Central memory CD8-positive, alpha-beta T cell (primary cell): ENCODE results near the gene NLGN1.
"Not testable (repeated sequence)": the region's sequence is repeated elsewhere in the genome, so short reads cannot be mapped to it uniquely, and the experiment has no call there.

ENCODE experiments used
- ATAC-seq: fragments of 150-1000 bp; cut with Tn5 transposase; replicated peaks from 2 replicates; pipeline ENCODE4 v1.10.0; 2022; ENCODE audit warnings: mild to moderate bottlenecking, moderate FRiP score, moderate number of reproducible peaks; ENCODE audit not compliant: poor library complexity, severe bottlenecking; ENCODE audit errors: extremely low read depth
- DNase-seq, 2 donors: peaks; one replicate each; pipeline ENCODE4 v3.0.0; 2021; ENCODE audit warnings: low spot score in 2 of 2
- H3K27ac Mint-ChIP-seq: one replicate; pipeline ENCODE4 v1.8.0; 2022; ENCODE audit warnings: low read depth, mild to moderate bottlenecking, moderate library complexity, mixed read lengths
- H3K27me3 Mint-ChIP-seq: one replicate; pipeline ENCODE4 v1.8.0; 2022; ENCODE audit warnings: mixed read lengths
- H3K36me3 Mint-ChIP-seq: one replicate; pipeline ENCODE4 v1.8.0; 2022; ENCODE audit warnings: mild to moderate bottlenecking, moderate library complexity, mixed read lengths; ENCODE audit not compliant: insufficient read depth
- H3K4me1 Mint-ChIP-seq: one replicate; pipeline ENCODE4 v1.8.0; 2022; ENCODE audit warnings: mixed read lengths
- H3K4me3 Mint-ChIP-seq: one replicate; pipeline ENCODE4 v1.8.0; 2022; ENCODE audit warnings: mild to moderate bottlenecking, moderate library complexity, mixed read lengths
- H3K9me3 Mint-ChIP-seq: one replicate; pipeline ENCODE4 v1.8.0; 2022; ENCODE audit warnings: mixed read lengths

NLGN1 gene

GRCh38 chr3:174216946-174217718 is 819.6 kb downstream of the NLGN1 start:
- DNase-seq (no peak), ATAC-seq (no peak)
- no peaks in the 10 kb centered on the region for H3K4me1 Mint-ChIP-seq
- no peaks in the 10 kb centered on the region for H3K27me3 Mint-ChIP-seq
- H3K27ac Mint-ChIP-seq, result no peak overlapping the region
- H3K9me3 Mint-ChIP-seq, result peaks cover 17% of the 10 kb centered on the region
- no peak overlapping the region for H3K4me3 Mint-ChIP-seq
- H3K36me3 Mint-ChIP-seq, result peaks cover 2% of the 10 kb centered on the region

DNA sequence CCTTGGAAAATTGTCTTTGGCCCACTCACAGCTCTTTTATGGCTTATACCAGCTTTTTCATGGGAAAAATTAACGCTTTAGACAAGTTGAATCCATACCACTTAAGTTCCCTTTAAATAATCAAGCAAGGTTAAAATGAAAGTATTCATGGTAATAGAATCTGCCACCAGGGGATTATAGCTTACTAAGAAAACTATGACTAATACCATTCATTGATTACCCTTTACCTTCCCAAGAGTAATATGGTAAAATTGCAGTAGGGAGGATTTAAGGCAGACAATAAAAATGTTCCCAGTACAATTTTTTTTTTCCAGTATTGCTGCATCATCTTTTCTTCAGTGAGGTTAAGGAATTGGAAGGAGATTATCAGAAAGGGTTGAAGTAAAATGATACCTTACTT is 820.5 kb downstream of the NLGN1 start:
- DNase-seq (no peak), ATAC-seq (no peak)
- peaks cover 2% of the 10 kb centered on the region for H3K36me3 Mint-ChIP-seq
- no peak overlapping the region for H3K4me3 Mint-ChIP-seq
- no peak overlapping the region for H3K27ac Mint-ChIP-seq
- no peaks in the 10 kb centered on the region for H3K4me1 Mint-ChIP-seq
- H3K9me3 Mint-ChIP-seq, result peaks cover 15% of the 10 kb centered on the region
- no peaks in the 10 kb centered on the region for H3K27me3 Mint-ChIP-seq

GRCh38 chr3:174219738-174220137 is 822.2 kb downstream of the NLGN1 start:
- Mint-ChIP-seq H3K9me3 (peaks cover 26% of the 10 kb centered on the region), H3K27ac (no peak overlapping the region)

DNA sequence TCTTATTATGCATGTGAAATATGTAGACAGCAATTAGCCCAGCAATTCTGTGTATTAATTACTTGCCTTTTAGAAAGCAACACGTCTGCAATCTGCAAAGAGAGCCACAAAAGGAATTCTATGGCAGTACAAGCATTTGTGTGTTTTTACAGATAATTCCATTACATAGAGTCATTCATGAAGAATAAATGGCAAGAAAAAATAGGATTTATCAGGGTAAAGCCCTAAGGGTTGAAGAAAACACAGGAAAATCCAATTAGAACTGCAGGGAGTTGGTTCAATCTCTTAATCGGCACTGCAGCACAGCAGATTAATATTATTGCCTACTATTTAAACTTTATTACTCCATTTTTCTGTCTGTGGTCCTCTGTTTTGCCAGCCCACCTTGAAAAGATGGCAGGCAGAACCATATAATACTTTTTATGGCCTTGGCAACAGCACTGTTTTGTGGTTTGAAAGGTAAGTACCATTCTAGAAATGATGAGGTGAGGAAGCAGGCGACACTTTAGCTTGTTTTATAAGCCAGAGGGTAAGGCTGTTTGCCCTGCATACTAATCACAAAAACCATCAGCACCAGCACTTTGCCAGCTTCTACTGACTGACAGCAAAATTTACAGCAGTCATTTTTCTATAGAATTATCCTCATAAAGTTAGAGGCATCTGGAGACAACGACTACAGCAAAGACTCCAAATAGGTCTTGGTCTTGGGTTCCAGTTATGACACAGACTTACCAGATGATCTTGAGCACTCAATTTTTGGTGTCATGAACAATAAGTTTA is 823.4 kb downstream of the NLGN1 start:
- peaks cover 26% of the 10 kb centered on the region for H3K9me3 Mint-ChIP-seq
- DNase-seq (no peak), ATAC-seq (no peak)
- peaks cover 2% of the 10 kb centered on the region for H3K36me3 Mint-ChIP-seq
- H3K4me3 Mint-ChIP-seq, result no peak overlapping the region
- no peaks in the 10 kb centered on the region for H3K27me3 Mint-ChIP-seq
- H3K27ac Mint-ChIP-seq, result no peak overlapping the region
- no peaks in the 10 kb centered on the region for H3K4me1 Mint-ChIP-seq

More at GRCh38 chr3:174219738-174220137, 822.2 kb downstream of the NLGN1 start:
- Mint-ChIP-seq H3K36me3 (peaks cover 2% of the 10 kb centered on the region), H3K4me1 (no peaks in the 10 kb centered on the region), H3K27me3 (no peaks in the 10 kb centered on the region), H3K4me3 (no peak overlapping the region)
- DNase-seq (no peak), ATAC-seq (no peak)

DNA sequence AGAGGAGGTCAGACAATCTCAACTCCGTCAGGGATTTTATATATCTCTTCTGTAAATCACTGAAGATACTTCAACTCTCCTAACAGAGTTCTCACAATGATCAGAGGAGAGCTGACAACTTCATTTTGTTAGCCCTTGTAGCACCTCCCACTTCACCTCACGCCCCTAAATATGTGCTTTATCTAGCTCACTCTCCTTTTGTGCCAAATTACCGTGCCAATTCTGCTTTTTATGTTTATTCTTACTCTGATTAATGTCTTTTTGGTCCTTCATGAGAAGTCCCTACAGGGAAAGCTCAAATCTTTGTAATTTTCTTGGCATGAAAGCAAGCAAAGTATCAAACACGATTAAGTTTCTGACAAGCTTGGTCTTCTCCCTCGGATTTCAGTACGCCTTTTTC is 825.5 kb downstream of the NLGN1 start:
- no peaks in the 10 kb centered on the region for H3K27me3 Mint-ChIP-seq
- H3K36me3 Mint-ChIP-seq, result peaks cover 2% of the 10 kb centered on the region
- H3K4me3 Mint-ChIP-seq, result no peak overlapping the region
- DNase-seq, result no peak
- peaks cover 20% of the 10 kb centered on the region for H3K9me3 Mint-ChIP-seq
- H3K4me1 Mint-ChIP-seq, result no peaks in the 10 kb centered on the region
- no peak for ATAC-seq
- H3K27ac Mint-ChIP-seq, result no peak overlapping the region

DNA sequence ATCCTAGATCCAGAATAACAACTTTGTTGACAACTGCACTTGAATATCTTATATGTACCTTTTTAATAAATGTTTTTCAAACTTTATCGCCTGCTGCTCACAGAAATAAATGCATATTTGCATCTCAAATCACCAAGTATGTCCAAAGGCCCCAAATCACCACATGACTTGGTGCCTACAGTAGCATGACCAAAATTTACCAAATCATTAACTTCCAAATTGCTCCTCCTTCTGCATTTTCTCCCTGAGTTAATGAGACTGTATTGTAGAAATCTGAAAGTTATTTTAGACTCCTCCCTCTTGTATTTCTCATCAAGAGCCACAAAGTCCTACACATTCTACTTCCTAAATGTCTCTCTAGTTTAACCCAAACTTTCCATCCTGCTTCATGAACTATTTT is 826.1 kb downstream of the NLGN1 start:
- ATAC-seq, result no peak
- DNase-seq, result no peak
- H3K4me3 Mint-ChIP-seq, result no peak overlapping the region
- peaks cover 20% of the 10 kb centered on the region for H3K9me3 Mint-ChIP-seq
- no peaks in the 10 kb centered on the region for H3K4me1 Mint-ChIP-seq
- H3K27me3 Mint-ChIP-seq, result no peaks in the 10 kb centered on the region
- no peak overlapping the region for H3K27ac Mint-ChIP-seq
- H3K36me3 Mint-ChIP-seq, result peaks cover 2% of the 10 kb centered on the region

- Mint-ChIP-seq H3K4me3 (no peak overlapping the region), H3K36me3 (no peaks in the 10 kb centered on the region), H3K27ac (no peak overlapping the region), H3K27me3 (no peaks in the 10 kb centered on the region), H3K4me1 (no peaks in the 10 kb centered on the region), H3K9me3 (peaks cover 10% of the 10 kb centered on the region)
- ATAC-seq, result no peak
- DNase-seq, result no peak
Observed at GRCh38 chr3:174229916-174230315, 832.4 kb downstream of the NLGN1 start.

DNA sequence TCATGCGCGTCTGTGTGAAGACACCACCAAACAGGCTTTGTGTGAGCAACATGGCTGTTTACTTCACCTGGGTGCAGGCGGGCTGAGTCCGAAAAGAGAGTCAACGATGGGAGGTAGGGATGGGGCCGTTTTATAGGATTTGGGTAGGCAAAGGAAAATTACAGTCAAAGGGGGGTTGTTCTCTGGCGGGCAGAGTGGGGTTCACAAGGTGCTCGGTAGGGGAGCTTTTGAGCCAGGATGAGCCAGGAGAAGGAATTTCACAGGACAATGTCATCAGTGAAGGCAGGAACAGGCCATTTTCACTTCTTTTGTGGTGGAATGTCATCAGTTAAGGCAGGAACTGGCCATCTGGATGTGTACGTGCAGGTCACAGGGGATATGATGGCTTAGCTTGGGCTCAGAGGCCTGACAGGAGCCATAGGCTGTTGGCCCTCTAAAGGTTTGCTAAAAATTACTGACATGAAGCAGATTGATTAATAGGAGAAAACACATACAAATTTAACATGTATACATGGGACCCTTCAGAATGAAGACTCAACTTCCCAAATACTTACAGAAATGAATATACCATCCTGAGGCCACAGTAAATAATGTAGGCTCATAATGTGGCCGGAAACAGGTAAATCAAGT is 834.6 kb downstream of the NLGN1 start:
- DNase-seq, ATAC-seq, H3K4me1 Mint-ChIP-seq, H3K27me3 Mint-ChIP-seq, H3K27ac Mint-ChIP-seq, H3K4me3 Mint-ChIP-seq, H3K36me3 Mint-ChIP-seq: not testable (repeated sequence)
- H3K9me3 Mint-ChIP-seq, result peaks cover 10% of the 10 kb centered on the region

DNA sequence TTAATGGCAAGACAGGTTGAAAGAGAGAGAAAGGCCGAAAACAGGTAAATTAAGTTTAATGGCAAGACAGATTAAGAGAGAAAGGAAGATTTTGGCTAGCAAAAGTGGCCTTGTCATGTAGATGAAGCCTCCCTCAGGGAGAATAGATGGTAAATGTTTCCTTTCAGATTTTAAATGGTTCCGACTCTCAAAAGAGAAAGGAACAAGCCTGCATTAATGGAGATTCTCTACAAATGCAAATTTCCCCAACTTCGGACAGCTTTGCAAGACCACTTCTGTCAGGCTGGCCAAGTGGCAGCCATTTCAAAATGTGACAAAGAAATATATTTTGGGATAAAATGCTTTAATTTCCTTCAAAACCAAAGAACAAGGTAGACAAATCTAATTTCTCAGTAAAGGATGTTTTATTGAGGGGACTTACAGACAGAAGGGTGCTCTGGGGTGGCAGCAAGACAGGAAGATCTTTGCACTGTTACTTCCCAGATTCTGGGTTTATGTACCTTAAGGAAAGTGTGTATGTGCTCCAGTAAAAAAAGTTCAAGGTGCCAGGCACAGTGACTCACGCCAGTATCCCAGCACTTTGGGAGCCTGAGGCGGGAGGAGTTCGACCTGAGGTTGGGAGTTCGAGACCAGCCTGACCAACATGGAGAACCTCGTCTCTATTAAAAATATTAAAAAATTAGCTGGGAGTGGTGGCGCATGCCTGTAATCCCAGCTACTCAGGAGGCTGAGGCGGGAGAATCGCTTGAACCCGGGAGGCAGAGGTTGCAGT is 835.3 kb downstream of the NLGN1 start:
- H3K4me3 Mint-ChIP-seq, result no peak overlapping the region
- no peaks in the 10 kb centered on the region for H3K4me1 Mint-ChIP-seq
- H3K9me3 Mint-ChIP-seq, result peaks cover 10% of the 10 kb centered on the region
- DNase-seq (no peak), ATAC-seq (no peak)
- no peak overlapping the region for H3K27ac Mint-ChIP-seq
- H3K27me3 Mint-ChIP-seq, result no peaks in the 10 kb centered on the region
- H3K36me3 Mint-ChIP-seq, result no peaks in the 10 kb centered on the region

- Mint-ChIP-seq H3K36me3 (no peaks in the 10 kb centered on the region), H3K27me3 (no peaks in the 10 kb centered on the region), H3K4me3 (no peak overlapping the region), H3K9me3 (peaks cover 10% of the 10 kb centered on the region), H3K4me1 (no peaks in the 10 kb centered on the region), H3K27ac (no peak overlapping the region)
- no peak for ATAC-seq
- no peak for DNase-seq
Observed at GRCh38 chr3:174233511-174233910, 836.0 kb downstream of the NLGN1 start.

DNA sequence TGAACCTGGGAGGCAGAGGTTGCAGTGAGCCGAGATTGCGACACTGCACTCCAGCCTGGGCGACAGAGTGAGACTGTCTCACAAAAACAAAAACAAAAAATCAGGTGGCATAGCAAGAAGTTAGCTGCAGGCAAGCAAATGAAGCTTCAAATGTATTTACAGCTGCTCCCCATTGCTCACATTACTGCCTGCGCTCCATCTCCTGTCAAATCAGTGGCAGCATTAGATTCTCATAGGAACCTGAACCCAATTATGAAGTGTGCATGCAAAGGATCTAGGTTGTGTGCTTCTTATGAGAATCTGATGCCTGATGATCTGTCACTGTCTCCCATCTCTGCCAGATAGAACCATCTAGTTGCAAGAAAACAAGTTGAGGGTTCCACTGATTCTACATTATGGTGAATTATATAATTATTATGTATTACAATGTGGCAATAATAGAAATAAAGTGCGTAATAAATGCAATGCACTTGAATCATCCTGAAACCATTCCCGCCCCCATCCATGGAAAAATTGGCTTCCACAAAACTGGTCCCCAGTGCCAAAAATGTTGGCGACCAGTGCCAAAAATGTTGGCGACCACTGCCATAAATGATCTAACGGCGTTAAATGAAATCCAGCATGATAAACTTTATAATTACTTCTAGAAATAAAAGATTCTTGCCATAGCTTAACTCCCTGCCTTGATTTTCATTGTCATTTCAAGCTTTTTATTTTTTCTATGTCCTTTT is 844.9 kb downstream of the NLGN1 start:
- H3K27me3 Mint-ChIP-seq, result no peaks in the 10 kb centered on the region
- DNase-seq, result no peak
- peaks cover 2% of the 10 kb centered on the region for H3K9me3 Mint-ChIP-seq
- H3K36me3 Mint-ChIP-seq, result no peaks in the 10 kb centered on the region
- no peaks in the 10 kb centered on the region for H3K4me1 Mint-ChIP-seq
- H3K27ac Mint-ChIP-seq, result no peak overlapping the region
- H3K4me3 Mint-ChIP-seq, result no peak overlapping the region
- ATAC-seq, result no peak

- Mint-ChIP-seq H3K27ac (no peak overlapping the region), H3K9me3 (peaks cover 5% of the 10 kb centered on the region), H3K4me3 (no peak overlapping the region), H3K27me3 (no peaks in the 10 kb centered on the region), H3K4me1 (no peaks in the 10 kb centered on the region), H3K36me3 (no peaks in the 10 kb centered on the region)
- no peak for DNase-seq
- no peak for ATAC-seq
Observed at GRCh38 chr3:174243171-174243570, 845.6 kb downstream of the NLGN1 start.
